ENCODE measurements around the gene FOXP1.

FOXP1 gene

GRCh38 chr3:71175691-71176365, 407.7 kb downstream of the FOXP1 start:
- DNase-seq (ENCODE audit: low read depth in 2 of 2): no peak

- no peak for DNase-seq (ENCODE audit: low read depth in 2 of 2)
Measured at GRCh38 chr3:71172951-71173350, 410.6 kb downstream of the FOXP1 start.

GRCh38 chr3:71172189-71172588, 411.3 kb downstream of the FOXP1 start:
- DNase-seq (ENCODE audit: low read depth in 2 of 2): no peak

- DNase-seq (ENCODE audit: low read depth in 2 of 2): no peak
Measured at GRCh38 chr3:71171247-71171646, 412.3 kb downstream of the FOXP1 start.

GRCh38 chr3:71168880-71169411, 414.6 kb downstream of the FOXP1 start:
- DNase-seq (ENCODE audit: low read depth in 2 of 2): no peak

- DNase-seq (ENCODE audit: low read depth in 2 of 2): no peak
Measured at GRCh38 chr3:71168121-71168721, 415.3 kb downstream of the FOXP1 start.

- DNase-seq (ENCODE audit: low read depth in 2 of 2): no peak
Measured at GRCh38 chr3:71166339-71167240, 416.9 kb downstream of the FOXP1 start.

- DNase-seq (ENCODE audit: low read depth in 2 of 2): no peak
Measured at GRCh38 chr3:71164881-71165280, 418.6 kb downstream of the FOXP1 start.

- no peak for DNase-seq (ENCODE audit: low read depth in 2 of 2)
Measured at GRCh38 chr3:71163198-71163918, 420.2 kb downstream of the FOXP1 start.

- no peak for DNase-seq (ENCODE audit: low read depth in 2 of 2)
Measured at GRCh38 chr3:71162221-71162620, 421.3 kb downstream of the FOXP1 start.

GRCh38 chr3:71160785-71161546, 422.6 kb downstream of the FOXP1 start:
- no peak for DNase-seq (ENCODE audit: low read depth in 2 of 2)

- DNase-seq (ENCODE audit: low read depth in 2 of 2): no peak
Measured at GRCh38 chr3:71156062-71156665, 427.4 kb downstream of the FOXP1 start.

GRCh38 chr3:71154846-71155245, 428.7 kb downstream of the FOXP1 start:
- no peak for DNase-seq (ENCODE audit: low read depth in 2 of 2)

GRCh38 chr3:71153713-71154112, 429.8 kb downstream of the FOXP1 start:
- no peak for DNase-seq (ENCODE audit: low read depth in 2 of 2)

- no peak for DNase-seq (ENCODE audit: low read depth in 2 of 2)
Measured at GRCh38 chr3:71152892-71153265, 430.6 kb downstream of the FOXP1 start.

GRCh38 chr3:71152039-71152891, 431.3 kb downstream of the FOXP1 start:
- no peak for DNase-seq (ENCODE audit: low read depth in 2 of 2)

GRCh38 chr3:71149959-71150954, 433.3 kb downstream of the FOXP1 start:
- DNase-seq (ENCODE audit: low read depth in 2 of 2): no peak

- DNase-seq (ENCODE audit: low read depth in 2 of 2): no peak
Measured at GRCh38 chr3:71148455-71149060, 435.0 kb downstream of the FOXP1 start.
